ENCODE measurements around the gene GALNT10.

Gene GALNT10

DNA sequence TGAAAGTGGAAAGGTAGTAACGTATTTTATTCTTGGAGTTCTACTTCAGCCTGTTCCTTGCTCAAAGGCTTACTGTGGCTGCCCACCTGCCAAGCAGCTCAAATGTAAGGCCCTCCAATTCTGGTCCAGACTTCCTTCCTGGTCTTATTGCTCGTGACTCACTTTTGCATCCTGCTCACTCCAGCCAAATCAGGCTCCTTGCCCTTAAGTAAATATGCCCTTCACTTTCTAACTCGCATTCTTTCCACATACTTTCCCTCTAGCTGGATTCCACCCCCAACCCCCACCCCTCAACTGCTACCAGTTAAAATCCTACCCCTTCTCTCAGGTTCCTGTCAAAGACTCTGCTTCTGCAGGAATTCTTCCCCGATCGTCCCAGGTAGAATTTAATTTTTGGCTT, 96.6 kb downstream of the GALNT10 start:
- TF ChIP-seq ZNF274 (IDR thresholded peaks at IDR 0.05; ENCODE audit: low read depth, low read length): no peak

DNA sequence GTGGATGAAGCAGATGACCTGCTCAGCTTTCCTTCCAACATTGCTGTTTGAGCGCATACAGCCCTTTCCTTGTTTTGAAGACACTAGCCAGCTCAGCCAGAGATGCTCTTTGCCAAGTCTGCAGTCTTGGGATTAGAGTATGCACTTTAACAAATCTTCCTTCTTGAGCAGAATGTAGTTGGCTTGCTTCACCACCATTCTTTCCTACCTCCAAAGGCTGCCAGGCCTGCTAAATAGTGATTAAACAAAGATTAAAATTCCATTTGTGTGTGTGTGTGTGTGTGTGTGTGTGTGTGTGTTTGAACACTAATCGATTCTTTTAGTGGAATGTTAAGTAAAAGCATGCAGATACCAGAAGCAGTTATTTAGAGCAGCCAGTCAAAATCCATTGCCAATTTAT, 97.6 kb downstream of the GALNT10 start:
- H3K4me3 ChIP-seq (ENCODE audit: low read length): no peak overlapping the region
- TF ChIP-seq ZNF274 (IDR thresholded peaks at IDR 0.05; ENCODE audit: low read depth, low read length): no peak

More for the DNA sequence above, 96.6 kb downstream of the GALNT10 start:
- H3K4me3 ChIP-seq (ENCODE audit: low read length): no peak overlapping the region

DNA sequence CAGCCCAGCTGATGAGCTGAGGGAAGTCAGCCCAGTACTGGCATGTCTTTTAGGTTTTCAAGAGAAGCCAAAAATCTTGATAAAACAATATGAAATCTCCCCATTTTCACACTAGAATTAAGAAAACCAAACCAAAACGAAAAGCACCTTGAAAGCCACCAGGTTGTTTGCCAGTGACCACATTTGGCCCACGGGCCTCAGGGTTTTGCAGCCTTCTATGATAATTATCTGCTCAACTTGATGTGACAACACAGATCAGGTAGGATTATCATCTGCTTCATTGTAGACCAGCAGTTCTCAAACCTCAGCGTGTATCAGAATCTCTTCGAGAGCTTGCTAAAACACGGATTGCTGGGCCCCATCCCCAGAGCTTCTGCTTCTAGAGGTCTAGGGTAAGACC, 101.4 kb downstream of the GALNT10 start:
- H3K4me3 ChIP-seq (ENCODE audit: low read length): no peak overlapping the region
- TF ChIP-seq ZNF274 (IDR thresholded peaks at IDR 0.05; ENCODE audit: low read depth, low read length): no peak

DNA sequence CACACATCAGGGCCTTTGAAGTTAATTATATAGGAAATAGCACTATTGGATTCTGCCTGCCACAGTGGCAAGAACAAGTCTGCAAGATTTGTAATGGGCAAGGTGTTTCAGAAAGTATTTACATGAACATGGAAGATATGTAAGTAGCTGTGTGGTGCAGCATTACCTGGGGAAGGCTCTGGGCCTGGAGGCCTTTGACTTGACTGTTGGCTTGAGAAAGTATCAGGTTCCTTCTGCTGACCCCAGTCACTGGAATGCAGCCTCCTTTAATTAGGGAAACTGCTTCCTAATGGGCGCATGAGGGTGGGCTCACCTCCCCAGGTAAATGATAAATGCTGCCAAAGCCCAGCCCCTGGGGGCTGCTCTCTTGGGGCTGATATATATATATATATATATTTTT, 102.7 kb downstream of the GALNT10 start:
- no peak for TF ChIP-seq ZNF274 (IDR thresholded peaks at IDR 0.05; ENCODE audit: low read depth, low read length)
- no peak overlapping the region for H3K4me3 ChIP-seq (ENCODE audit: low read length)

DNA sequence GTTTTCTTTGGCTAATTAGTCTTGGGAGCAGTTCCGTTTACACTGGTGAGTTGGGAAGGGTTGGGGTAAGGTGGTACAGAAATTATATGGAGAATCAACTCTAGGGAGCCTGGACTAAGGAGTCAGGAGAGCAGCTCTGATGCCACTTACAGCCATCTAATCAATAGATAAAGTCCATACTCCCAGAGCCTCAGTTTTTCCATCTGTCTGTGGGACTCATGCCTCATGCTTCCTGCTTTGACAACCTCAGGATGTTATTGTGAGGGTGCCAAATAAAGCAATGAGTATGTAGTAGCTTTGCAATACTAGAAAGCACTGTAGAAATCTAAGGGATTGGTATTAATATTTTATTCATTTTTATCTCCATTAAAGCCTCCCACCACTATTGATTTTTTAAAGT, 105.0 kb downstream of the GALNT10 start:
- TF ChIP-seq ZNF274 (IDR thresholded peaks at IDR 0.05; ENCODE audit: low read depth, low read length): no peak
- no peak overlapping the region for H3K4me3 ChIP-seq (ENCODE audit: low read length)

DNA sequence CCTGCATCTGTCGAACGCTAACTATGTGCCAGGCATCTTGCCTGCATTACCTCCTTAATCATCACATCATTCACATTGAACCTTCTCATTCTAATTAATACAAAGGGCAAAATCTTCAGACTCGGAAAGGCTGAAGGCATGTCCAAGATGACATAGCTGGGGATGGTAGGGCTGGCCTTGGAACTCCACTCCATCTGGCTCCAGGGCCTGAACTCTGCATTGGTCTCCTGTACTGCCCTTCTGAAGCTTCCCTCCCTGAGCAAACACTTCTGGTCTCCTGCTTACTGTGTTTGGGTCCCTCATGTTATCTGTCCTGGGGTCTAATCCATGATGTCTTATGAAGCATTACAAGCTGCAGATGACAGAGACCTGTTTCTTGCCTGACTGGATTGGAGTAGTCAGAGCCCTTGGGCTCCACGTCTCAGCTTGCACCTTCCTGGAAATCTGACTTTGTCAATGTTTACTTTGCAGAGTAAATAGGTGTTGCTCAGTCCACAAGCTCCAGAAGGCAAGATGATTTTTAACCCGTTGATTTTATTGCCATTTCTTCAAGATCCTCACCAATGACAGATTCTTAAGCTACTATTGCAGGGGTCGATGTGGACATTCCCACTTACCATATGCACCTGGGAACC, 106.1 kb downstream of the GALNT10 start:
- no peak for TF ChIP-seq ZNF274 (IDR thresholded peaks at IDR 0.05; ENCODE audit: low read depth, low read length)
- no peak overlapping the region for H3K4me3 ChIP-seq (ENCODE audit: low read length)

DNA sequence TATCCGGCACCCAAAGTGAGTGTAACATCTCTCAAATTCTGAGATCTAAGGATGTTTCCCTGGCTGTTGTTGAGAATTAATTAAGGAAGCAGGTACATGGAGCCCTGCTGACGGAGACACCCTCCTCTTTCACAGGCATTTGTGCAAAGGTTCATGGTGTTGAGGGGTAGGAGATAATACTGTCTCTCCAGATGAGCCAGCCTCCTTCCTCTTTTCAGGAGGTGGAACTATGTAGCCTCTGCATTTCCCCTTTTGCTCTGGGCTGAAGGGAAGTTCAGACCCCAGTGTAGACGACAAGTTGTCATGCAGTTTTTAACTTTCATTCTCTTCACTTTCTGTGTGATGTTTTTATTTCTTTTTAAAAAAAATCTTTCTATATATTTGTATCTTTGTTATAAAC, 107.5 kb downstream of the GALNT10 start:
- no peak for TF ChIP-seq ZNF274 (IDR thresholded peaks at IDR 0.05; ENCODE audit: low read depth, low read length)
- no peak overlapping the region for H3K4me3 ChIP-seq (ENCODE audit: low read length)

DNA sequence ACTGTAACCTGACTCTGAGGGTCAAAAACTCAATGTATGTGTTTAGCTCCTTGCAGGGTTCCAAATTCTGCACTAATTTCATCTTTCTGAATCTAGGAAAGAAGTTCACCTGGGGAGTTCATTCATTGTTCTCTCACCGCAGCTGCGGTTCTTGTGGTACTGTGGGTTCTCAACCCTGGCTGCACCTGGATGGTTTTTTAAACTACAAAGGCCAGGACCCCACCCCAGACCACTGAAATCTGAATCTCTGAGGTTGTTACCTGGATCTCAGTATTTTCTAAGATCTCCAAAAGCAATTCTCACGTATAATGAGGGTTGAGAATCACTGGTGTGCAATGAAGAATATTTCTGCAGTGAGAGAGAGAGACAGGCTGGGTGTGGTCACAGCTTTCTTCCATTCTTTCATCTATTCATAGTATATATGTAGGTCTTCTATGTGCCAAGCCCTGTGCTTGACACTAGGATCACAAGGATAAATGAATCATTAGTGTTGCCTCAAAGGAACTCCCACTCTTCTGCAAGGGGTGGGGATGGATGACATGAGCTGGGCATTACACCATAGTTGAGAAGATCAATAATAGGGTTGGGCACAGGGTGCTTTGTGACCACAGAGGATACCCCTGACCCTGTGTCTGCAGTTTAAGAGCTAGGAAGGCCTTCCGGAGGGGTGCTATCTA, 109.8 kb downstream of the GALNT10 start:
- H3K4me3 ChIP-seq (ENCODE audit: low read length): no peak overlapping the region
- no peak for TF ChIP-seq ZNF274 (IDR thresholded peaks at IDR 0.05; ENCODE audit: low read depth, low read length)

DNA sequence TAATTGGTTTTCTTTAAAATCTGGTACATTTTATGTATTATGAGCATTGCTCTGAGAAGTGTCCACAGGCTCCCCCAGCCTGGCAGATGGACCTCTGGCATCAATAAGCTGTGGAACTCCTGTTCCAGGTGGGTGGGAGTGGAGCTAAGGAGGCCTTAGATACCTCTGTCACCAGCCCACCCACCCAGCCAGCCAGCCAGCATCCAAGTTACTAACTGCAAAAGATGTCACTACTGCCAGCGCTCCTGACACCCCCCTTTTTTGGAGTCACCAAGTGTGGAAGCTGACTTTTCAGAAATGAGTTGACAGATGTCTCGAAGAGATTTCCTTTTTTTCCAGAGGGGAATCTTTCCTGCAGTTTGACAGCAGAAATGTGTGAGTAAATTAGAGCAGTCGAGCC, 111.2 kb downstream of the GALNT10 start:
- TF ChIP-seq ZNF274 (IDR thresholded peaks at IDR 0.05; ENCODE audit: low read depth, low read length): no peak
- H3K4me3 ChIP-seq (ENCODE audit: low read length): no peak overlapping the region

DNA sequence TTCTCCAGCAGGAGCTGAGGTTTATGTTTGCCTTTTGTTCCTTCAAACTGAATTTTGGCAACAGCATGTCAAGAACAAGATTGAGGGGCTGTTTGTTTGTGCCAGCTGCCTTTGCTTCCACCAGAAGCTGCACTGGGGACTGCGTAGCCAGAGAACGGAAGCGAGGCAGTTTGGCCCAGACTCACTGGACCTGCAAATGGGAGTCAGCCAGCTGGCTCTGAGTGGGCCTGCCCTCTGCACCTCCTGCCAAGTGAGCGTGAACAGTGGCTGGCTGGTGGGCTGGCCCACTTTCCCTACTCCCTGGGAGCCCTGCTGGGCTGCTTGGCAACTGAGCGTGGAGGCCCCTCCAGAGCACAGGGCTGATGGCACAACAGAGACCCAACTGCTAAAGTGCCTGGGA, 111.6 kb downstream of the GALNT10 start:
- H3K4me3 ChIP-seq (ENCODE audit: low read length): no peak overlapping the region
- no peak for TF ChIP-seq ZNF274 (IDR thresholded peaks at IDR 0.05; ENCODE audit: low read depth, low read length)

DNA sequence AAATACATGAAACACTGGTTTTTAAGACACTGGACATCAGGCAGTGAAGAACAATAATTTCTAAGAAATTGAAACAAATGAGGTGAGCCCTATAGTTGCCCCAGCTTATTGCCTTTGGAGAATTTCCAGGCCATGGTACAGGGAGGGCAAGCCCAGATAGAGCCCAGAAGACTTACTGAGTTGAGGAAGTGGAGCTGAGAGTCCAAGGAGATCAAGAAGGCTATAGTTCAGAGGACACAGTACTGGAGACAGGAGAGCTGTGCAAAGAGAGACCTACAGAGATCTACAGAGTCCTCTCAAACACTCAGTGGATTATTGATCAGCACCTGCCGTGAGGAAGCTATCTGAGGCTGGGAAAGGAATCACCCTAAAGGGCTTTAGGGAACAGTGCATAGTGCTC, 112.6 kb downstream of the GALNT10 start:
- no peak for TF ChIP-seq ZNF274 (IDR thresholded peaks at IDR 0.05; ENCODE audit: low read depth, low read length)
- H3K4me3 ChIP-seq (ENCODE audit: low read length): no peak overlapping the region

DNA sequence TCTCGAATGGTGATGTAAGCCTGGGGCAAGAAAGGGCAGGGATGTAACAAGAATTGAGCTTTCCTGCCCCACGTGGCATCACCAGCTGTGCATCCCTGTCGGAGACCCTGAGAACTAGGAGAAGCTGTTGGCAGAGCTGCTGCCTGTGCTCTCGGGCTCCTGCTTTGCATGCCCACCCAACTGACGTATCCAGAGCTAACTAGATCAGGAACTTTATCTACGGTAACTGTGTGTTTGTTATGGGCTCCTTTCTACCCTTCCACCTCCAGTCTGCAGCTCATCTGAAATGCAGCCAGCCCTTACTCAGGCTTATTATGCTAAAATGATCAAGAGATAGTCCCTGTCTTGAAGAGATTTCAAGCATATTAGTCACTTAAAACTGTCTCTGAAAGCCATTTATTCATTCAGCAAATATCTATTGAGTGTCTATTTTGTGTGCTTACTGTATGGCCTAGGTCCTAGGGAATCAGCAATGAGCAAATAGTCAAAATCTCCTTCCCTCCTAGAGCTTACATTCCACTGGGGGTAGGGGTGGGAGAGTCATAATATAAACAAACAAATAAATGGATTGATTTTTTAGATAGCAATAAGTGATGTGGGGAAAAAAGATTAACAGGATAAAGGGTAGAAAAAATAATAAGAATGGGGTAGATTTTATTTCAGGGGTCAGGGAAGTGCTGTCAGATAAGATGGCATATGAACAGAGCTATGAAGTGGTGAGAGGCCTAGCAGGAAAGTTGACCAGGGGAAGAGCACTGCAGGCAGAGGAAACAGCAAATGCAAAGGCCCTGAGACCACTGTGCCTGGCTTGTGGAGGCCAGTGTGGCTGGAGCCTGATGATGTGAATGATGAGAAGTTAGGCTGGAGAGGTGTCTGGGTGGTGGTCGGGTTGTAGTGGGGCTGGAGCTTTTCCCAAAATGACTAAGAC, 118.2 kb downstream of the GALNT10 start:
- TF ChIP-seq ZNF274 (IDR thresholded peaks at IDR 0.05; ENCODE audit: low read depth, low read length): no peak
- no peak overlapping the region for H3K4me3 ChIP-seq (ENCODE audit: low read length)

DNA sequence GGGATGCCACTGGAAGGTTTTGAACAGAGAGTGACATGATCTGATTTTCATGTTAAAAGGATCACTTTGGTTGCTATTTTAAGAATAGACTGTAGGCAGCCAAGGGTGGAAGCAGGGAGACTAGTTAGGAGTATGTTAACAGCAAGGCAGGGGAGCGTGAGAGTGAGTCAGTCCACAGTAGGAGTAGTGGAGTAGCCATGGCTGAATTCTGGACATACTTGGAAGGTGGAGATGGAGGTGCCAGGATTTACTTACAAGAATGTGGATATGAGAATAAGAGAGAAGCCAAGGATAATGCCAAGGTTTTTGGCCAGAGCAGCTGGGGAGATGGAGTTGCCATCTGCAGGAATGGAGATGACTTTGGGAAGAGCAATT, 118.8 kb downstream of the GALNT10 start:
- no peak for TF ChIP-seq ZNF274 (IDR thresholded peaks at IDR 0.05; ENCODE audit: low read depth, low read length)
- no peak overlapping the region for H3K4me3 ChIP-seq (ENCODE audit: low read length)

DNA sequence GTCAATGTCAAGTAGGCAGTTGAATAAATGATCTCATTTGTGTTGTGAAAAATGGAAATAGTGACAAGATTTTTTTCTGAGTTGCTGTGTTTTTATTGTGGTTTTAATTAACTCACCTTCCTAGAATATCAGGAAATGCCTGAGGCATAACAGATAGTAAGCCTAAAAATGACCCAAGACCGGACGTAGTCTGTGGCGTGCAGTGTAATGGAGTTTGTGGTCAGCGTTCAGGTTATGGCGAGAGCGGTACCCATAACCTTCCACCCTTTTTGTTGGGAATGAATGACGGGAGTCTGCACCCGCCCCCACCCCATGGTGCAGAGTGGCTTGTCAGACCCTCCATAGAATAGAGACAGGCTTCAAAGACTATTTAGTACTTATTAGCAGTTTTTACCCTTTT, 119.3 kb downstream of the GALNT10 start:
- no peak overlapping the region for H3K4me3 ChIP-seq (ENCODE audit: low read length)
- no peak for TF ChIP-seq ZNF274 (IDR thresholded peaks at IDR 0.05; ENCODE audit: low read depth, low read length)

DNA sequence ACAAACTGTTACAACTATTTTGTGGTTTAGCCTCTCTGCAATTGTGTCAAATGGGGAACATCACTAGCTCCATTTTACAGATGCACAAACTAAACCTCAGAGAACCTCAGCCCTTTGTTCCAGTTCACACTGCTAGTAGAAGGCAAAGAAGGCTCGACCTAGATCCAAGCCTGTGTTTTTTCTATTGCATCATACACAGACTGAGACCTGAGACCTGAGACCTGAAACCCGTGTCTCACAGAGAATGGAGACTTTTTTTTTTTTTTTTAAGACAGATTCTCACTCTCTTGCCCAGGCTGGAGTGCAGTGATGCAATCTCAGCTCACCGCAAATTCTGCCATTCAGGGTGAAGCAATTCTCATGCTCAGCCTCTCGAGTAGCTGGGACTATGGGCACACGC, 120.8 kb downstream of the GALNT10 start:
- TF ChIP-seq ZNF274 (IDR thresholded peaks at IDR 0.05; ENCODE audit: low read depth, low read length): no peak
- H3K4me3 ChIP-seq (ENCODE audit: low read length): no peak overlapping the region
